Spleen (tissue), 7 donors: Measurements from ENCODE around the gene INVS.

ENCODE experiments used
- POLR2AphosphoS5 ChIP-seq, 3 donors: sonication (generic); formaldehyde crosslinking; IDR thresholded peaks; one replicate each; pipeline ENCODE4 v1.5.1; 2017; ENCODE audit warnings: antibody characterized with exemption in 3 of 3
- TF ChIP-seq, protein P1 (sequence below), 11 experiments: fragments of 200-600 bp in 7 of 11; fragments of 450-650 bp in 4 of 11; sonication (generic) in 4 of 11; IDR thresholded peaks in 8 of 11; conservative IDR thresholded peaks in 3 of 11; 1 replicate in 7 of 11; 2 replicates in 4 of 11; pipeline versions ENCODE4 v1.4.0 to v1.8.0; 2016 to 2021; ENCODE audit warnings: antibody characterized with exemption in 11 of 11, inconsistent platforms in 4 of 11, mild to moderate bottlenecking in 1 of 11
- donor health status: DM: no; HTN: no; CAD: no; lungs with moderate emphysema.
- donor health status: DM: no; HTN: no; CAD: no.
- donor health status: DM: no; HTN: no; CAD: no.

DNA sequence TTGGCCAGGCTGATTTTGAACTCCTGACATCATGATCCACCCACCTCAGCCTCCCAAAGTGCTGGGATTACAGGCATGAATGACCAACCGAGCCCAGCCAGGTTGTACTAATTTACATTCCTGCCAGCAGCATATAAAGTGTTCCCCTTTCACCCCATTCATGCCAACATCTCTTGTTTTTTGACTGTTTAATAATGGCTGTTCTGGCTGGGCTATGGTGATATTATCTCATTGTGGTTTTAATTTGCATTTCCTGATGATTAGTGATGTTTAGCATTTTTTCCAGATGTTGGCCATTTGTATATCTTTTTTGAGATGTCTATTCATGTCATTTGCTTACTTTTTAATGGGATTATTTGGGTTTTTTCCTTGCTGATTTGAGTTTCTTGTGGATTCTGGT, 87.3 kb downstream of the INVS start:
- TF ChIP-seq POLR2AphosphoS5 (IDR thresholded peaks at IDR 0.05): no peak
- TF ChIP-seq, protein P1, sequence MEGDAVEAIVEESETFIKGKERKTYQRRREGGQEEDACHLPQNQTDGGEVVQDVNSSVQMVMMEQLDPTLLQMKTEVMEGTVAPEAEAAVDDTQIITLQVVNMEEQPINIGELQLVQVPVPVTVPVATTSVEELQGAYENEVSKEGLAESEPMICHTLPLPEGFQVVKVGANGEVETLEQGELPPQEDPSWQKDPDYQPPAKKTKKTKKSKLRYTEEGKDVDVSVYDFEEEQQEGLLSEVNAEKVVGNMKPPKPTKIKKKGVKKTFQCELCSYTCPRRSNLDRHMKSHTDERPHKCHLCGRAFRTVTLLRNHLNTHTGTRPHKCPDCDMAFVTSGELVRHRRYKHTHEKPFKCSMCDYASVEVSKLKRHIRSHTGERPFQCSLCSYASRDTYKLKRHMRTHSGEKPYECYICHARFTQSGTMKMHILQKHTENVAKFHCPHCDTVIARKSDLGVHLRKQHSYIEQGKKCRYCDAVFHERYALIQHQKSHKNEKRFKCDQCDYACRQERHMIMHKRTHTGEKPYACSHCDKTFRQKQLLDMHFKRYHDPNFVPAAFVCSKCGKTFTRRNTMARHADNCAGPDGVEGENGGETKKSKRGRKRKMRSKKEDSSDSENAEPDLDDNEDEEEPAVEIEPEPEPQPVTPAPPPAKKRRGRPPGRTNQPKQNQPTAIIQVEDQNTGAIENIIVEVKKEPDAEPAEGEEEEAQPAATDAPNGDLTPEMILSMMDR (IDR thresholded peaks at IDR 0.05 in 8 of 11, conservative IDR thresholded peaks at IDR 0.05 in 3 of 11): no peak
